Gastroesophageal sphincter (tissue), 3 donors: ENCODE data around the gene RASGRP3.

ENCODE experiments used
- POLR2A ChIP-seq, 2 donors: fragments of 450-650 bp; IDR thresholded peaks; one replicate each; pipeline ENCODE4 v1.6.1; 2017; ENCODE audit warnings: antibody characterized with exemption in 2 of 2, mild to moderate bottlenecking in 2 of 2, moderate library complexity in 1 of 2
- TF ChIP-seq, protein P1 (sequence below), 4 experiments: fragments of 200-600 bp in 2 of 4; fragments of 450-650 bp in 2 of 4; sonication (generic) in 1 of 4; IDR thresholded peaks; one replicate each; pipeline ENCODE4 v1.5.1; 2017 to 2019; ENCODE audit warnings: antibody characterized with exemption in 4 of 4, mild to moderate bottlenecking in 2 of 4, moderate library complexity in 2 of 4

DNA sequence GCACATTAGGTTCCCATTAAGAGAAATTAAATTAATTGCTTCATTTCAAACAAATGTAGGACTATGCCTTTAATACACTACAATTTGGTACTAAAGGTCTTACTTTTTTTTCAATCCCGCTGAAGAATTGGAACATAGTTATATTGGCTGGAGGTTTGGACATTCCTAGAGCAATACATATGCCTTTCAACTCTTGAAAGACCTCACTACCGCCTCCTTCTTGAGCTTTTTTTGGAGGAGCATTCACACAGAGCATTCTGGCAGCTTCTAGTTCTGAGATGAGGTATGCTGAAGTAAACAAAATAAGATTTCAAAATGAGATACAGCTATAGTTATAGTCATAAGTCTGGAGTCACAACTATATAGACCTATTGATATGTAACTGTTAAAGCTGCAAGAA is 111.8 kb downstream of the RASGRP3 start:
- no peak for TF ChIP-seq POLR2A (IDR thresholded peaks at IDR 0.05)
- TF ChIP-seq, protein P1, sequence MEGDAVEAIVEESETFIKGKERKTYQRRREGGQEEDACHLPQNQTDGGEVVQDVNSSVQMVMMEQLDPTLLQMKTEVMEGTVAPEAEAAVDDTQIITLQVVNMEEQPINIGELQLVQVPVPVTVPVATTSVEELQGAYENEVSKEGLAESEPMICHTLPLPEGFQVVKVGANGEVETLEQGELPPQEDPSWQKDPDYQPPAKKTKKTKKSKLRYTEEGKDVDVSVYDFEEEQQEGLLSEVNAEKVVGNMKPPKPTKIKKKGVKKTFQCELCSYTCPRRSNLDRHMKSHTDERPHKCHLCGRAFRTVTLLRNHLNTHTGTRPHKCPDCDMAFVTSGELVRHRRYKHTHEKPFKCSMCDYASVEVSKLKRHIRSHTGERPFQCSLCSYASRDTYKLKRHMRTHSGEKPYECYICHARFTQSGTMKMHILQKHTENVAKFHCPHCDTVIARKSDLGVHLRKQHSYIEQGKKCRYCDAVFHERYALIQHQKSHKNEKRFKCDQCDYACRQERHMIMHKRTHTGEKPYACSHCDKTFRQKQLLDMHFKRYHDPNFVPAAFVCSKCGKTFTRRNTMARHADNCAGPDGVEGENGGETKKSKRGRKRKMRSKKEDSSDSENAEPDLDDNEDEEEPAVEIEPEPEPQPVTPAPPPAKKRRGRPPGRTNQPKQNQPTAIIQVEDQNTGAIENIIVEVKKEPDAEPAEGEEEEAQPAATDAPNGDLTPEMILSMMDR (IDR thresholded peaks at IDR 0.05), result no peak
